Keratinocyte (primary cell): ENCODE results near the gene TLR4. TPM values are rescaled to one million over a fixed set of nuclear protein-coding genes. Genes with fewer than 3 reads are reported as not detected.

Experiments
- DNase-seq: peaks from one replicate; pipeline ENCODE4 v3.0.0-alpha.2; 2011; ENCODE audit warnings: low read depth, missing footprints, low spot score
- FAIRE-seq: peaks from 2 replicates; lab custom pipeline; 2011; peaks lifted over from hg19 to GRCh38; lab: Jason Lieb, UNC
- H2AFZ ChIP-seq: 2 replicates; pipeline ENCODE4 v1.6.0; 2012; ENCODE audit warnings: low read length, control low read depth, inconsistent platforms; ENCODE audit not compliant: control insufficient read depth
- H3K27ac ChIP-seq: 2 replicates; pipeline ENCODE4 v1.5.1; 2011; ENCODE audit warnings: low read length; ENCODE audit not compliant: control insufficient read depth, insufficient read depth
- H3K27me3 ChIP-seq: 3 replicates; pipeline ENCODE4 v1.6.0; 2011; ENCODE audit warnings: low read length; ENCODE audit not compliant: control insufficient read depth, insufficient read depth; ENCODE audit errors: extremely low read depth
- H3K36me3 ChIP-seq, 2 experiments: 2 replicates in 1 of 2; 3 replicates in 1 of 2; pipeline ENCODE4 v1.5.1; 2011; ENCODE audit warnings: low read length in 2 of 2, mild to moderate bottlenecking in 1 of 2; ENCODE audit not compliant: control insufficient read depth in 2 of 2, insufficient read depth in 2 of 2; ENCODE audit errors: extremely low read depth in 1 of 2
- H3K4me1 ChIP-seq: 3 replicates; pipeline ENCODE4 v1.5.1; 2011; ENCODE audit warnings: low read length; ENCODE audit not compliant: control insufficient read depth, insufficient read depth; ENCODE audit errors: extremely low read depth
- H3K4me2 ChIP-seq: 3 replicates; pipeline ENCODE4 v1.6.0; 2011; ENCODE audit warnings: low read depth, low read length; ENCODE audit not compliant: control insufficient read depth, insufficient read depth; ENCODE audit errors: extremely low read depth
- H3K4me3 ChIP-seq, 3 experiments: fragments of 200-600 bp in 1 of 3; sonication (generic) in 1 of 3; 2 replicates in 2 of 3; 3 replicates in 1 of 3; pipeline ENCODE4 v1.5.1; 2011 to 2016; ENCODE audit warnings: low read length in 3 of 3, mild to moderate bottlenecking in 3 of 3, control low read depth in 2 of 3, inconsistent platforms in 1 of 3, low read depth in 1 of 3, mixed read lengths in 1 of 3, mixed run types in 1 of 3, moderate library complexity in 1 of 3; ENCODE audit not compliant: control insufficient read depth in 2 of 3, insufficient read depth in 2 of 3; ENCODE audit errors: extremely low read depth in 1 of 3
- H3K79me2 ChIP-seq: 2 replicates; pipeline ENCODE4 v1.6.0; 2012; ENCODE audit warnings: low read length; ENCODE audit not compliant: control insufficient read depth, insufficient read depth
- H3K9ac ChIP-seq: 3 replicates; pipeline ENCODE4 v1.6.0; 2011; ENCODE audit warnings: low read length; ENCODE audit not compliant: control insufficient read depth, insufficient read depth; ENCODE audit errors: extremely low read depth
- H3K9me1 ChIP-seq: 3 replicates; pipeline ENCODE4 v1.6.0; 2011; ENCODE audit warnings: low read length; ENCODE audit not compliant: control insufficient read depth, insufficient read depth; ENCODE audit errors: extremely low read depth
- H3K9me3 ChIP-seq: 2 replicates; pipeline ENCODE4 v1.5.1; 2012; ENCODE audit warnings: low read depth, low read length; ENCODE audit not compliant: control insufficient read depth
- H4K20me1 ChIP-seq: 3 replicates; pipeline ENCODE4 v1.6.0; 2011; ENCODE audit warnings: low read length; ENCODE audit not compliant: control insufficient read depth, insufficient read depth; ENCODE audit errors: extremely low read depth
- CTCF ChIP-seq, 3 experiments: IDR thresholded peaks in 1 of 3; conservative IDR thresholded peaks in 1 of 3; optimal IDR thresholded peaks in 1 of 3; 2 replicates in 2 of 3; 3 replicates in 1 of 3; pipeline versions ENCODE3 to v1.5.1; 2011; ENCODE audit warnings: low read length in 3 of 3, mild to moderate bottlenecking in 3 of 3, moderate library complexity in 2 of 3, control low read depth in 1 of 3, inconsistent platforms in 1 of 3; ENCODE audit not compliant: insufficient read depth in 2 of 3; ENCODE audit errors: extremely low read depth in 1 of 3
- EZH2 ChIP-seq: IDR thresholded peaks from one replicate; pipeline ENCODE4 v1.6.1; 2012; ENCODE audit warnings: inconsistent platforms, mild to moderate bottlenecking, low read length, moderate library complexity
- dilution Hi-C: fragments of 300-500 bp; cut with MboI; formaldehyde crosslinking; loops from one replicate; pipeline ENCODE4 v1.7.0; 2020; ENCODE audit warnings: low sequenced_read_pairs; ENCODE audit not compliant: extremely low pct_ligation_motif_present
- polyA plus RNA-seq, 5 experiments: library from polyadenylated mRNA; depleted of rRNA in 3 of 5; stranded (reverse) in 3 of 5; stranded (forward) in 1 of 5; unstranded in 1 of 5; fragments of >200 nt; gene quantifications; 1 replicate in 1 of 5; 2 replicates in 3 of 5; 3 replicates in 1 of 5; pipeline versions ENCODE4 v1.2.1 to v1.2.3, GENCODE V29; 2011 to 2012; ENCODE audit warnings: missing spikeins in 2 of 5, low read depth in 1 of 5, low replicate concordance in 1 of 5

Gene TLR4
- polyA plus RNA-seq, 1 donor (not counting 4 experiments of a cell fraction or from before 2014, with no cell fraction given), result 0.09 TPM

- Histone ChIP-seq H3K4me1 (no peaks in the 10 kb centered on the region), H3K36me3 (no peaks in the 10 kb centered on the region), H3K27ac (no peak overlapping the region), H3K4me3 (no peak overlapping the region), H3K27me3 (no peaks in the 10 kb centered on the region), H3K9ac (no peak overlapping the region), H3K9me3 (no peaks in the 10 kb centered on the region), H3K9me1 (no peaks in the 10 kb centered on the region), H4K20me1 (no peaks in the 10 kb centered on the region), H2AFZ (no peak overlapping the region), H3K79me2 (no peaks in the 10 kb centered on the region), H3K4me2 (no peak overlapping the region)
- TF ChIP-seq CTCF (optimal IDR thresholded peaks at IDR 0.05 in 1 of 3, IDR thresholded peaks at IDR 0.05 in 1 of 3, conservative IDR thresholded peaks at IDR 0.05 in 1 of 3; ENCODE audit: extremely low read depth in 1 of 3, insufficient read depth in 2 of 3, low read length in 3 of 3) (no peak), EZH2 (no peak)
- DNase-seq (no peak), FAIRE-seq (no peak)
- dilution Hi-C loops, result no loop called here
Observed at GRCh38 chr9:117733465-117733864, 29.3 kb downstream of the TLR4 start.

- no peaks in the 10 kb centered on the region for H3K4me1 ChIP-seq
- H2AFZ ChIP-seq, result no peak overlapping the region
- no peaks in the 10 kb centered on the region for H3K36me3 ChIP-seq
- dilution Hi-C loops, result no loop called here
- TF ChIP-seq CTCF (optimal IDR thresholded peaks at IDR 0.05 in 1 of 3, IDR thresholded peaks at IDR 0.05 in 1 of 3, conservative IDR thresholded peaks at IDR 0.05 in 1 of 3; ENCODE audit: extremely low read depth in 1 of 3, insufficient read depth in 2 of 3, low read length in 3 of 3), result no peak
- TF ChIP-seq EZH2, result no peak
- H3K9me3 ChIP-seq, result no peaks in the 10 kb centered on the region
- H3K4me3 ChIP-seq, result no peak overlapping the region
- no peak for DNase-seq
- H3K9ac ChIP-seq, result no peak overlapping the region
- no peaks in the 10 kb centered on the region for H3K27me3 ChIP-seq
- H3K79me2 ChIP-seq, result no peaks in the 10 kb centered on the region
- H4K20me1 ChIP-seq, result no peaks in the 10 kb centered on the region
- FAIRE-seq, result no peak
- H3K27ac ChIP-seq, result no peak overlapping the region
- H3K4me2 ChIP-seq, result no peak overlapping the region
- no peaks in the 10 kb centered on the region for H3K9me1 ChIP-seq
Observed at GRCh38 chr9:117734082-117734481, 29.9 kb downstream of the TLR4 start.
